Mammary epithelial cell (primary cell): Measurements from ENCODE around the gene VWCE.

Experiments
- EZH2 ChIP-seq: IDR thresholded peaks from 2 replicates; pipeline ENCODE4 v1.6.1; 2012; ENCODE audit warnings: low read length, inconsistent platforms, borderline replicate concordance
- TF ChIP-seq, protein P1 (sequence below), 2 donors: IDR thresholded peaks in 1 of 2; conservative IDR thresholded peaks in 1 of 2; 2 replicates each; pipeline ENCODE4 v1.5.1; 2011 to 2012; ENCODE audit warnings: inconsistent platforms in 2 of 2, low read length in 2 of 2, mild to moderate bottlenecking in 2 of 2, control low read depth in 1 of 2, low read depth in 1 of 2; ENCODE audit not compliant: insufficient read depth in 1 of 2; ENCODE audit errors: extremely low read depth in 1 of 2

DNA sequence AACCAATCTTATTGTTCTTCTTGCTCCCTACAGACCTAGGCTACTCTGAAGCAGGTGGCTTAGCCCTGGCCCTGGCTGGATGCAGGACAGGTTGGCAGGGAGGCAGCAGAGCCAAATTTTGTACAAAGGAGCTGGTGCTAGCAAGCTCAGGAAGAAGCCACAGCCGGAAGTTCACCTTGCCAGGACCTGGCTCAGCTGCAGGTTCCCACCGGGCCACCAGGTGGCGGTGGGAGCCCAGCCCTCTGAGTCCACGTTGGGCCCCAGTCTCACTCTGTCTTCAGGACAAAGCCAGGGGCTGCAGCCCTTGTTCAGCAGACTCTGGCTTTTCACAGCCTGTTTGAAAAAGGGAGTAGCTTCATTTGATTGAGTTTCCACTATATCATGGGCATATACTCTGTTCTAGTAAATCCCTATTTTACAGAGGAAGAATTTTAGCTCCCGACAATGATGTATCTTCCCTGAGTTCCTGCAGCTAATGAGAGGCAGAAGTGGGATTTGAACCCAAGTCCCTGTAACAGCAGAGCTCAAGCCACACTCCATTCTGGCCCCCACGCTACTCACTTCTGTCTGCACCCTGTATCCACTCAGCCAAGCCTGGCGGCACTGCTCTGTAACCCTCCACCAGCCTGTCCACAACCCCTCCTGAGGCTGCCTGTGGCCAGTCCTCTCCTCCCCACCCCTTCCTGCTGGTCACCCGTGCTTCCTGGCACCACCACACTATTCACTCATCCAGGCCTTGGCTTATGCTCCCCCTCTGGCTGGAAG lies 41.2 kb upstream of the VWCE start:
- TF ChIP-seq, protein P1, sequence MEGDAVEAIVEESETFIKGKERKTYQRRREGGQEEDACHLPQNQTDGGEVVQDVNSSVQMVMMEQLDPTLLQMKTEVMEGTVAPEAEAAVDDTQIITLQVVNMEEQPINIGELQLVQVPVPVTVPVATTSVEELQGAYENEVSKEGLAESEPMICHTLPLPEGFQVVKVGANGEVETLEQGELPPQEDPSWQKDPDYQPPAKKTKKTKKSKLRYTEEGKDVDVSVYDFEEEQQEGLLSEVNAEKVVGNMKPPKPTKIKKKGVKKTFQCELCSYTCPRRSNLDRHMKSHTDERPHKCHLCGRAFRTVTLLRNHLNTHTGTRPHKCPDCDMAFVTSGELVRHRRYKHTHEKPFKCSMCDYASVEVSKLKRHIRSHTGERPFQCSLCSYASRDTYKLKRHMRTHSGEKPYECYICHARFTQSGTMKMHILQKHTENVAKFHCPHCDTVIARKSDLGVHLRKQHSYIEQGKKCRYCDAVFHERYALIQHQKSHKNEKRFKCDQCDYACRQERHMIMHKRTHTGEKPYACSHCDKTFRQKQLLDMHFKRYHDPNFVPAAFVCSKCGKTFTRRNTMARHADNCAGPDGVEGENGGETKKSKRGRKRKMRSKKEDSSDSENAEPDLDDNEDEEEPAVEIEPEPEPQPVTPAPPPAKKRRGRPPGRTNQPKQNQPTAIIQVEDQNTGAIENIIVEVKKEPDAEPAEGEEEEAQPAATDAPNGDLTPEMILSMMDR (conservative IDR thresholded peaks at IDR 0.05 in 1 of 2, IDR thresholded peaks at IDR 0.05 in 1 of 2; ENCODE audit: extremely low read depth in 1 of 2, insufficient read depth in 1 of 2, low read depth in 1 of 2, low read length in 2 of 2), result peak; percentile 92 to 99
- TF ChIP-seq EZH2, result no peak
